ENCODE measurements around the gene HSD17B12.
"Not testable (repeated sequence)": the region's sequence is repeated elsewhere in the genome, so short reads cannot be mapped to it uniquely, and the experiment has no call there.

The HSD17B12 gene

GRCh38 chr11:43758927-43759326 is 78.4 kb downstream of the HSD17B12 start:
- TF ChIP-seq CTCF (IDR thresholded peaks at IDR 0.05; ENCODE audit: insufficient read depth, missing control alignments) = no peak
- DNase-seq (ENCODE audit: insufficient read length, low spot score) = no peak
- no peak for FAIRE-seq

DNA sequence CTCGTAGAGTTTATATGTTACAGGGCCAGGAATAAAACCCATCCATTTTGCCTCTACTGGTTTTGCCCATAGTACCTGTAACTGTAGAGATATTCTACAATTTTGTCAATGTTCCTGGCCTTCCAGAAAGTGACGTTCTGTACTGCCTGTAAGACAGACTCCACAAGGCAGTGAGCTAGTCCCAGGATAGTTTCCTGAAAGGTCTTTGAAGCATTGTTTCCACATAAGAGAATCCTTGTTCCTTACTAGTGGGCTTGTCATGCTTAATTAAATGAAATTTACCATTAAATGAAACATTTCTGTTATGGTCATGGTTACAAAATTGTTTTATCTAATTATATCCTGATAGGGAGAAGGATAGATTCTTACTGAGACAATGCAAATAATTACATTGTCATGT is 80.4 kb downstream of the HSD17B12 start:
- no peak for TF ChIP-seq CTCF (IDR thresholded peaks at IDR 0.05; ENCODE audit: insufficient read depth, missing control alignments)
- FAIRE-seq (no peak), DNase-seq (ENCODE audit: insufficient read length, low spot score) (no peak)

DNA sequence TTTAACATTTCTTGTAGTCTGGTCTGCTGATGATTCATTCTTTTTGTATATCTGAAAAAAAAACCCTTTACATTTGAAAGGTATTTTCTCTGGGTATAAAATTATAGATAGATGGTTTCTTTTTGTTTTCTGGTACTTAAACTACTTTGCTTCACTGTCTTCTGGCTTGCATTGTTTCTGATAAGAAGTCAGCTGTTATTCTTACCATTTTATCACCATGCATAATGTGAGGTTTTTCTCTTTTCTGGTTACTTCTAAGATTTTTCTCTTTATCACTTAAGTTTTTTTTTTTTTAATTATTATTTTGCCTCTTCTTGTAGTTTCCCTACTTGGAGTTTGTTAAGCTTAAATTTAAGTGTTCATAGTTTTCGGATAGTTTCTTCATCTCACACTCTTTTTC is 84.7 kb downstream of the HSD17B12 start:
- TF ChIP-seq CTCF (IDR thresholded peaks at IDR 0.05; ENCODE audit: insufficient read depth, missing control alignments) = no peak
- FAIRE-seq (no peak), DNase-seq (ENCODE audit: insufficient read length, low spot score) (no peak)

DNA sequence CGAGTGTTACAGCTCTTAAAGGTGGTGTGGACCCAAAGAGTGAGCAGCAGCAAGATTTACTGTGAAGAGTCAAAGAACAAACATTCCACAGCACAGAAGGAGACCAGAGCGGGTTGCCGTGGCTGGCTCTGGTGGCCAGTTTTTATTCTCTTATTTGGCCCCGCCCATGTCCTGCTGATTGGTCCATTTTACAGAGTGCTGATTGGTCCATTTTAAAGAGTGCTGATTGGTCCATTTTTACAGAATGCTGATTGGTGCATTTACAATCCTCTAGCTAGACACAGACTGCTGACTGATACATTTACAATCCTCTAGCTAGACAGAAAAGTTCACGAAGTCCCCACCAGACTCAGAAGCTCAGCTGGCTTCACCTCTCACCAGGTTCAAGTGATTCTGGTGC is 88.1 kb downstream of the HSD17B12 start:
- DNase-seq (ENCODE audit: insufficient read length, low spot score); FAIRE-seq: not testable (repeated sequence)

GRCh38 chr11:43770173-43770572 is 89.6 kb downstream of the HSD17B12 start:
- no peak for DNase-seq (ENCODE audit: insufficient read length, low spot score)
- TF ChIP-seq CTCF (IDR thresholded peaks at IDR 0.05; ENCODE audit: insufficient read depth, missing control alignments) = no peak
- FAIRE-seq = no peak

DNA sequence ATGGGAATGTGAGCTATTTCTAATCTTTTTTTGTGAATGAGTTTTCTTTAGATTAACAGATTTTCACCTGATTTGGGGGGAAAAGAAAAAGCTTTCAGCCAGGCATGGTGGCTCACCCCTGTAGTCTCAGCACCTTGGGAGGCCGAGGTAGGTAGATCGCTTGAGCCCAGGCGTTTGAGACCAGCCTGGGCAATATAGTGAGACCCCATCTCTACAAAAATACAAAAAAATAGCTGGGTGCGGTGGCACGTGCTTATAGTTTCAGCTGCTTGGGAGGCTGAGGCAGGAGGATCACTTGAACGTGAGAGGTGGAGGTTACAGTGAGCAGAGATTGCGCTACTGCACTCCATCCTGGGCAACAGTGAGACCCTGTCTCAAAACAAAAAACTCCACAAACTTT is 92.2 kb downstream of the HSD17B12 start:
- TF ChIP-seq CTCF (IDR thresholded peaks at IDR 0.05; ENCODE audit: insufficient read depth, missing control alignments) = no peak
- no peak for FAIRE-seq

DNA sequence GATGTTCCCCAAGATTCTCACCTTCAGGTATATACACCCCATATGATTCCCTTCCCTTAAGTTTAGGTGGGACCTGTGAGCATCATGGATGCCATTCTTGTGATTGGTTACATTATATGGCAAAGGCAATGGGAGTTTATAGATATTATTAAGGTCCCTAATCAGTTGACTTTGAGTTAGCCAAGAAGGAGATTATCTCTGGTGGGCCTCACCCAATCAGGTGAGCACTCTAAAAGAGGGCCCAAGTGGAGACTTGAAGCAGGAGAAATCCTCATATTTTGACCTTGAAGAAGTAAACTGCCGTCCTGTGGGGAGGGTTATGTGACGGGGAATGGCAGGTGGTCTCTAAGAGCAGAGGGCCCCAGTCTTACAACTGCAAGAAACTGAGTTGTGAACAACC is 94.2 kb downstream of the HSD17B12 start:
- DNase-seq (ENCODE audit: insufficient read length, low spot score) (no peak), FAIRE-seq (no peak)
- no peak for TF ChIP-seq CTCF (IDR thresholded peaks at IDR 0.05; ENCODE audit: insufficient read depth, missing control alignments)

More for the DNA sequence above, 92.2 kb downstream of the HSD17B12 start:
- DNase-seq (ENCODE audit: insufficient read length, low spot score) = no peak

DNA sequence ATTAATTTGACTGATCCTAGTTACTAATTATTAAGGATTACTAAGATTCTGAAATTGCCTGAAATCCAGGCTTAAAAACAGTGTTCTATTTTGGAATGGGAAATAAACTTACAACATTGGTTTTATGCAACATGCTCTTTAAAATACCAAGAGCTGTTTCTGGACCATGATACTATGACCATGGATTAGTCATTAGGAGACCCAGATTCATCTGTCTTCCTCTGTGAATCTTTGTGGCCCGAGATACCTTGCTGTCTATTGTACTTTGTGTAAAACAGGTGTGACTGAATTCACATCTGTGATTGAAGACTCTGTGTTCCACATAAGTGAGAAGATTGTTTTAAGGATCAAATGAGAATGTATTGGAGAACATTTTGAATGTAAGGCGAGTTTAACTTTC is 98.8 kb downstream of the HSD17B12 start:
- DNase-seq (ENCODE audit: insufficient read length, low spot score) (no peak), FAIRE-seq (no peak)
- no peak for TF ChIP-seq CTCF (IDR thresholded peaks at IDR 0.05; ENCODE audit: insufficient read depth, missing control alignments)
